HG03159 (cell line): Measurements from ENCODE around the gene PPHLN1.

Source experiments
- ATAC-seq: cut with Tn5 transposase; IDR thresholded peaks from one replicate; pipeline ENCODE4 v1.9.1; 2021; ENCODE audit warnings: mild to moderate bottlenecking, moderate library complexity; ENCODE audit not compliant: unreplicated experiment

PPHLN1 gene

GRCh38 chr12:42325653-42326474 is at the start of gene PPHLN1, which contains the start of gene ZCRB1:
Gene PPHLN1, plus strand, starts transcription at chr12:42326167. Its CDS starts 9,736 bp downstream, at chr12:42335903.
Gene ZCRB1, minus strand, starts transcription at chr12:42326094. Its CDS starts 1,992 bp downstream, at chr12:42324102.
- ATAC-seq: peak; percentile 94

GRCh38 chr12:42277396-42278127 is 48.4 kb upstream of the PPHLN1 start:
- ATAC-seq: no peak

- ATAC-seq: no peak
Measured at GRCh38 chr12:42278128-42278510, 47.8 kb upstream of the PPHLN1 start.

- no peak for ATAC-seq
Measured at GRCh38 chr12:42281278-42281677, 44.7 kb upstream of the PPHLN1 start.

GRCh38 chr12:42281844-42282243 is 44.1 kb upstream of the PPHLN1 start:
- ATAC-seq: no peak

GRCh38 chr12:42282294-42282693 is 43.7 kb upstream of the PPHLN1 start:
- ATAC-seq: no peak

- no peak for ATAC-seq
Measured at GRCh38 chr12:42283739-42284138, 42.2 kb upstream of the PPHLN1 start.

- no peak for ATAC-seq
Measured at GRCh38 chr12:42284157-42284556, 41.8 kb upstream of the PPHLN1 start.

- ATAC-seq: no peak
Measured at GRCh38 chr12:42284876-42285275, 41.1 kb upstream of the PPHLN1 start.

- no peak for ATAC-seq
Measured at GRCh38 chr12:42285431-42285830, 40.5 kb upstream of the PPHLN1 start.

GRCh38 chr12:42286741-42287140 is 39.2 kb upstream of the PPHLN1 start:
- ATAC-seq: no peak

GRCh38 chr12:42288544-42288943 is 37.4 kb upstream of the PPHLN1 start:
- ATAC-seq: no peak

GRCh38 chr12:42291680-42292079 is 34.3 kb upstream of the PPHLN1 start:
- no peak for ATAC-seq

GRCh38 chr12:42296503-42297109 is 29.4 kb upstream of the PPHLN1 start:
- ATAC-seq: no peak

- no peak for ATAC-seq
Measured at GRCh38 chr12:42298887-42299286, 27.1 kb upstream of the PPHLN1 start.

GRCh38 chr12:42299392-42300308 is 26.3 kb upstream of the PPHLN1 start:
- ATAC-seq: peak; percentile 81

GRCh38 chr12:42306297-42306696 is 19.7 kb upstream of the PPHLN1 start:
- ATAC-seq: no peak

GRCh38 chr12:42308390-42308789 is 17.6 kb upstream of the PPHLN1 start:
- no peak for ATAC-seq

GRCh38 chr12:42309996-42310395 is 16.0 kb upstream of the PPHLN1 start:
- no peak for ATAC-seq

- ATAC-seq: no peak
Measured at GRCh38 chr12:42315108-42315507, 10.9 kb upstream of the PPHLN1 start.

GRCh38 chr12:42320796-42321195 is 5.2 kb upstream of the PPHLN1 start:
- ATAC-seq: no peak
